ENCODE measurements around the gene ACAP3. TPM values are rescaled to one million over a fixed set of nuclear protein-coding genes. Genes with fewer than 3 reads are reported as not detected.
A peak's percentile ranks its signal among the peaks of the same experiment; 100 is the strongest.

The ACAP3 gene
- total RNA-seq, 1 donor from 2014 or later: 34.0 TPM

DNA sequence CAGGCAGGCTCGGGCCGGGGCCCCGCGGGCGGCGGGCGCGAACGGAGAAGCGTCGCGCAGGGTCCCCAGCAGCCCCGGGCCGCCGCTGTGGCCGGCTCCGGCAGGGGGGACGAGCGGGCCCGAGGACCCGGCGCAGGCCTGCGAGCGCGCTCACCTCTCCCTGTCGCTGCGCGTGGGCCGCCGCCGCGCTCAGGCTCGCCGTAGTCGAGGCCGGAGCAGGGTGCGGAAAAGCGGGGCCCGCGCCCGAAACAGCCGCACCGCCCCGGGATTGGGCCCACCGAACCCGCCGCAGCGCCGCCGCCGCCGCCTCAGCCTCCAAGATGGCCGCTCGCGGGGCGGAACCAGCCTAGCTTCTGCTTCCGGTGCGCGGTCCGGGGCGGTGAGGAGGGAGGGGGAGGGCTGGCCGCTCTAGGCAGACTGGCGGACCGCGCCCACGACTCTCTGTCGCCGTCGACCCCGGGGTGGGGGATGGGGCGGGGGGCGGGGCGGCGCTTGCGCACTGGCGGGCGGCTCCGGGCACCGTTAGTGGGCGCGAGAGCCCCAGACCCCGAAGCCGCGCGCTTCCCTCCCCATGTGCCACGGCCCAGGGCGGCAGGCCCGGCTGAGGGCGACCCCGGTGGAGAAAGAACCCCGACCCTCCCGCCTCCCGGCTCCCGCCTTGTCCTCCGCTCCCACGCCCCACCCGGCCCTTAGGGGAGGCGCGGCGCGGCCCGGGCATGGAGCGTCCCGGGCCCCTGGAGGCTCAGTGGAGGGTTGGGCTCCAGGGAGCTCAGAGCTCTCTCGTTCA, 34.0 kb downstream of the ACAP3 start, which contains the start of gene UBE2J2:
Gene UBE2J2 (minus strand): TSS at position 343 of the 787 bp plus-strand sequence. CDS start 5,862 bp downstream, outside the sequence.
- no peak for FAIRE-seq
- no peaks in the 10 kb centered on the region for H3K27me3 ChIP-seq (ENCODE audit: control insufficient read depth, insufficient read depth, low read length)
- DNase-seq (ENCODE audit: low read depth): peak; percentile 58
- TF ChIP-seq, protein P1, sequence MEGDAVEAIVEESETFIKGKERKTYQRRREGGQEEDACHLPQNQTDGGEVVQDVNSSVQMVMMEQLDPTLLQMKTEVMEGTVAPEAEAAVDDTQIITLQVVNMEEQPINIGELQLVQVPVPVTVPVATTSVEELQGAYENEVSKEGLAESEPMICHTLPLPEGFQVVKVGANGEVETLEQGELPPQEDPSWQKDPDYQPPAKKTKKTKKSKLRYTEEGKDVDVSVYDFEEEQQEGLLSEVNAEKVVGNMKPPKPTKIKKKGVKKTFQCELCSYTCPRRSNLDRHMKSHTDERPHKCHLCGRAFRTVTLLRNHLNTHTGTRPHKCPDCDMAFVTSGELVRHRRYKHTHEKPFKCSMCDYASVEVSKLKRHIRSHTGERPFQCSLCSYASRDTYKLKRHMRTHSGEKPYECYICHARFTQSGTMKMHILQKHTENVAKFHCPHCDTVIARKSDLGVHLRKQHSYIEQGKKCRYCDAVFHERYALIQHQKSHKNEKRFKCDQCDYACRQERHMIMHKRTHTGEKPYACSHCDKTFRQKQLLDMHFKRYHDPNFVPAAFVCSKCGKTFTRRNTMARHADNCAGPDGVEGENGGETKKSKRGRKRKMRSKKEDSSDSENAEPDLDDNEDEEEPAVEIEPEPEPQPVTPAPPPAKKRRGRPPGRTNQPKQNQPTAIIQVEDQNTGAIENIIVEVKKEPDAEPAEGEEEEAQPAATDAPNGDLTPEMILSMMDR (IDR thresholded peaks at IDR 0.05; ENCODE audit: insufficient read depth, low read length, severe bottlenecking): no peak
- H3K36me3 ChIP-seq (ENCODE audit: control insufficient read depth, insufficient read depth, low read length): peaks cover 2% of the 10 kb centered on the region
- H3K4me3 ChIP-seq (ENCODE audit: low read depth, low read length): peak within 1 kb of the TSS; percentile 85

DNA sequence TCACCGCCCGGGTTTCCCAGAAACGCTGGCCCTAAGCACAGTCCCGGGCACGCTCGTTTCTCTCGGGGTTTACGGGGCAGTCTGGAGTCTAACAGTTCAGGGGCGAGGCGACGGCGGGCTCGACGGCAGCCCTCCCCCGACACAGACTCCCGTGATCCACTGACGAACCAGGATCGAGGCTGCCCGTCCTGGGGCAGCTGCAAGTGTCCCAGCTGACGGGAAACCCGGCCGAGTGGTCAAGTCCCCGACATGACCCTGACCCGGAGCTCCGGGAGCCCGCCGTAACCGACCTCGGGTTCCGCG, 34.6 kb downstream of the ACAP3 start:
- peaks cover 5% of the 10 kb centered on the region for H3K36me3 ChIP-seq (ENCODE audit: control insufficient read depth, insufficient read depth, low read length)
- peak overlapping the region; percentile 85 for H3K4me3 ChIP-seq (ENCODE audit: low read depth, low read length)
- FAIRE-seq (no peak), DNase-seq (ENCODE audit: low read depth) (no peak)
- H3K27me3 ChIP-seq (ENCODE audit: control insufficient read depth, insufficient read depth, low read length): no peaks in the 10 kb centered on the region
- TF ChIP-seq, protein P1 (IDR thresholded peaks at IDR 0.05; ENCODE audit: insufficient read depth, low read length, severe bottlenecking): no peak

DNA sequence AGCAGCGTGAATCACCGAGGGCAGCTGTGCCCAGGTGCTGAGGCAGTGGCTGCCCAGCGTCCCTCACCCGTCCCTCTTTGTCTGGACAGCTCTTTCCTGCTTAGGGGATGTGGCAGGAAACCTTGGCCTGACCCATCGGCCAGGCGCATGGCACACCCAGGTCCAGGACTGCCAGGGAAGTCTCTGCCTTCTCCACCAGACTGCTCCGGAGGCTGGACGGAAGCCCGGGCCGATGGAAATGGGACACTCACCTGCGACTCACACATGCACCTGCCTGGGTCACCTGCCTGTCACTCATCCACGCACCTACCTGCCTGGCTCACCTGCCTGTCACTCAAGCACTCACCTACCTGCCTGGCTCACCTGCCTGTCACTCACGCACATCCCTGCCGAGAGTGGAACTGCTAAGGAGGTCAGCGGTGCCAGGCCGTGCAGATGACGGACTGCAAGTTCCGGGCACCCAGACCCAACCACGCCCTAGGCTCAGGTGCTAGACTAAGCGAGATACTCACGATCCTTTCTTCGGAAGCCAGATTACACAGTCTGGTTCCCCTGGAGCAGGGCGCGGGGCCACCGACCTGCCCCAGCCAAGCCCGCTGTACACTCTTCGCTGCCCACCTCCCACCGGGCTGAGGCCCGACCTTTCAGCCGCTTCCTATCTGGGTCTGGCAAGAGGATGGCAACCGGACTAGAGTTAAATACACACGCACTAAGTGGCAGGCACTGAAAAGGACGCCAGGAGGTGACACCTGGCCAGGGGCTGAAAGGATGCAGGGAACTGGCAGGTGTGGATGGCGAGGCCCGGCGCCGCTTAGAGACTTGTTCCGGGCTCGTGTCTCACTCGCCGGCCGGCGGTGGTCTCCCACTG, 35.2 kb downstream of the ACAP3 start:
- peaks cover 9% of the 10 kb centered on the region for H3K36me3 ChIP-seq (ENCODE audit: control insufficient read depth, insufficient read depth, low read length)
- H3K27me3 ChIP-seq (ENCODE audit: control insufficient read depth, insufficient read depth, low read length): no peaks in the 10 kb centered on the region
- TF ChIP-seq, protein P1 (IDR thresholded peaks at IDR 0.05; ENCODE audit: insufficient read depth, low read length, severe bottlenecking): no peak
- peak; percentile 32 for DNase-seq (ENCODE audit: low read depth)
- peak overlapping the region; percentile 85 for H3K4me3 ChIP-seq (ENCODE audit: low read depth, low read length)
- no peak for FAIRE-seq

DNA sequence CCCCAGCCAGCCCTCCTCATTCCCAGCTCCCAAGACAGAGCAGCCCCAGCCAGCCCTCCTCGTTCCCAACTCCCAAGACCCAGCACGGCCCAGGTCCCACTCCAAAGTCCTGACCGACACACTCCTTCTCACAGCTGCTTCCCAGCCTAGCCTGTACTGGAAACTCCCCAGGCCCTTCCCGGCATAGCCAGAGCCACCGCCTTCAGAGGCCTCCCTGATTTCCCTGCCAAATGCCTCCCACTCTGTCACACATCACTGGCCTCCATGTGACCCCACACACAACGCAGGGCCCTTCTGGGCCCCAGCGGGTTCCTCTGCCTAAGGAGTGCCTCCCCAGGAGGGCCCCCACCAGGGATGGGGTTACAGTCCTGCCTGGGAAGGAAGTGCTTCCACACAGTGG, 36.9 kb downstream of the ACAP3 start:
- peaks cover 15% of the 10 kb centered on the region for H3K36me3 ChIP-seq (ENCODE audit: control insufficient read depth, insufficient read depth, low read length)
- no peak for DNase-seq (ENCODE audit: low read depth)
- no peak for FAIRE-seq
- H3K4me3 ChIP-seq (ENCODE audit: low read depth, low read length): no peak overlapping the region
- TF ChIP-seq, protein P1 (IDR thresholded peaks at IDR 0.05; ENCODE audit: insufficient read depth, low read length, severe bottlenecking): no peak
- H3K27me3 ChIP-seq (ENCODE audit: control insufficient read depth, insufficient read depth, low read length): no peaks in the 10 kb centered on the region

DNA sequence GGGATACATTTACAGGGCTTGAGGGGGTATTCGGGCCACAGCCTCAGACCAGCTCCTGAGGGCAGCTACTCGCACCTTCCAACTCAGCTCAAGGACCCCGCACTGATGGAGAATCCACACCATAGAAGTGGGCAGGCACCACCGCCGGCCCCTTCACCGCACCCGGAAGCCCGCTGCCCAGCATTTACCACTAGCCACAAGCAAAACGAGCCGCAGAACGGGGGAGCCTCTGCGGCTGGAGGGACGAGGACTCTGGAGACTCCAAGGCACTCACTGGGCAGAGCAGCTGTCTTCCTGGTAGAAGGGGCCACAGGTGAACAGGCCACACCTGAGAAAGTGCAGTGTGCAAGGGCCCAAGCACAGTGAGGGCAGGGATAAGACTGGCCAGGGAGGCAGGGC, 39.4 kb downstream of the ACAP3 start:
- Histone ChIP-seq H3K36me3 (ENCODE audit: control insufficient read depth, insufficient read depth, low read length) (peaks cover 18% of the 10 kb centered on the region), H3K4me3 (ENCODE audit: low read depth, low read length) (no peak overlapping the region), H3K27me3 (ENCODE audit: control insufficient read depth, insufficient read depth, low read length) (no peaks in the 10 kb centered on the region)
- TF ChIP-seq, protein P1 (IDR thresholded peaks at IDR 0.05; ENCODE audit: insufficient read depth, low read length, severe bottlenecking): no peak
- FAIRE-seq (no peak), DNase-seq (ENCODE audit: low read depth) (no peak)
